Duodenal mucosa (tissue), 2 donors: ENCODE results near the gene MAN2B2.

Source experiments
- H3K27ac ChIP-seq: one replicate; pipeline ENCODE4 v1.7.0; 2013; ENCODE audit warnings: low read depth, low read length
- H3K27me3 ChIP-seq, 2 donors: one replicate each; pipeline ENCODE4 v1.7.0; 2013; ENCODE audit warnings: low read length in 2 of 2, control low read depth in 1 of 2; ENCODE audit not compliant: insufficient read depth in 2 of 2, control insufficient read depth in 1 of 2
- H3K36me3 ChIP-seq, 2 donors: one replicate each; pipeline ENCODE4 v1.7.0; 2013; ENCODE audit warnings: low read length in 2 of 2, control low read depth in 1 of 2; ENCODE audit not compliant: insufficient read depth in 2 of 2, control insufficient read depth in 1 of 2
- H3K4me1 ChIP-seq, 2 donors: one replicate each; pipeline ENCODE4 v1.7.0; 2013; ENCODE audit warnings: low read length in 2 of 2, control low read depth in 1 of 2; ENCODE audit not compliant: insufficient read depth in 2 of 2, control insufficient read depth in 1 of 2
- H3K4me3 ChIP-seq, 2 donors: one replicate each; pipeline ENCODE4 v1.7.0; 2013; ENCODE audit warnings: low read length in 2 of 2, low read depth in 1 of 2
- H3K9ac ChIP-seq, 2 donors: one replicate each; pipeline ENCODE4 v1.7.0; 2013; ENCODE audit warnings: low read length in 2 of 2, low read depth in 1 of 2
- H3K9me3 ChIP-seq, 2 donors: one replicate each; pipeline ENCODE4 v1.7.0; 2013; ENCODE audit warnings: low read length in 2 of 2, control low read depth in 1 of 2; ENCODE audit not compliant: control insufficient read depth in 1 of 2

Gene MAN2B2

GRCh38 chr4:6613676-6614651 lies 39.0 kb downstream of the MAN2B2 start:
- no peak overlapping the region for H3K4me3 ChIP-seq
- no peaks in the 10 kb centered on the region for H3K27me3 ChIP-seq
- peaks cover 35 to 67% of the 10 kb centered on the region in 2 donors for H3K36me3 ChIP-seq
- no peaks in the 10 kb centered on the region for H3K4me1 ChIP-seq
- H3K9ac ChIP-seq: no peak overlapping the region
- no peak overlapping the region for H3K27ac ChIP-seq
- H3K9me3 ChIP-seq: no peaks in the 10 kb centered on the region

GRCh38 chr4:6614701-6615230 lies 39.8 kb downstream of the MAN2B2 start:
- H3K36me3 ChIP-seq: peaks cover 35 to 68% of the 10 kb centered on the region in 2 donors
- no peaks in the 10 kb centered on the region for H3K9me3 ChIP-seq
- H3K27me3 ChIP-seq: no peaks in the 10 kb centered on the region
- no peaks in the 10 kb centered on the region for H3K4me1 ChIP-seq
- H3K27ac ChIP-seq: no peak overlapping the region
- H3K9ac ChIP-seq: no peak overlapping the region
- no peak overlapping the region for H3K4me3 ChIP-seq

DNA sequence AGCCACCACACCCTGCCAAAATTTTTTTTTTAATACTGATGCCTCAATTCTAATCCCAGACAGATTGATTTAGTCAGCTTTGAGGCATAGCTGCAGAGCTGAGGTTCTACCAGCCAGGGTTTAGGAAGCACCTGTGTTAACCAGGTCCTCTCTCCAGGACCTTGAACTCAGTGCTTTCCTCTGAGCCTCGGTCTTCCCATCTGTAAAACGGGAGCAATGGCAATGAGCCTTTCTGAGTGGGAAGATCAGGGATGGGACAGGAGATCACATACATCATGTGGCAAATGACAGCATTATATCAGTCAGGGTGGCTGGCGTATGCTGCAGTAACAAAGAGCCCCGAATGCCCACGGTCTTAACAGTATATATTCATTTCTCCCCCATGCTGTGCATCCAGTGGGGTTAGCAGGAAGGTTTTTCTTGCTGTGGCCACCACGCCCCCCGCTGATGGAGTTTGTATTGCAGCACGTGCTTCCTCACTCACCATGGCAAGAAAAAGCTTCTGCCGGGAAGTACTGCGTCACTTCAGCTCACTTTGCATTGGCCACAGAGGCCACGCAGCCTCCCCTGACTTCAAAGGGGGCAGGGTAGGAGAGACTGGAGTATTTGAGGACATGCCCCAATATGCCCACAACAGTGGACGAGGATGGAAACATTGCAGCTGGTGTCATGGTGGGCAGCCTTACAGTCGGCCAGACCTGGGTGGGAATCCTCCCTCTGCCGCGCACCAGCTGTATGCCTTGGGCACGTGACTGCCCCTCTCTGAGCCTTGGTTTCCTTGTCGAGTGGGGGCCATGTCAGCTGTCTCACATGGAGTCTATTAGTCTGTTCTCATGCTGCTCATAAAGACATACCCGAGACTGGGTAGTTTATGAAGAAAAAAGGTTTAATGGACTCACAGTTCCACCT lies 41.4 kb downstream of the MAN2B2 start:
- H3K27me3 ChIP-seq: no peaks in the 10 kb centered on the region
- no peak overlapping the region for H3K9ac ChIP-seq
- H3K4me1 ChIP-seq: no peaks in the 10 kb centered on the region
- H3K36me3 ChIP-seq: peaks cover 25 to 60% of the 10 kb centered on the region in 2 donors
- no peak overlapping the region for H3K27ac ChIP-seq
- no peaks in the 10 kb centered on the region for H3K9me3 ChIP-seq
- no peak overlapping the region for H3K4me3 ChIP-seq

DNA sequence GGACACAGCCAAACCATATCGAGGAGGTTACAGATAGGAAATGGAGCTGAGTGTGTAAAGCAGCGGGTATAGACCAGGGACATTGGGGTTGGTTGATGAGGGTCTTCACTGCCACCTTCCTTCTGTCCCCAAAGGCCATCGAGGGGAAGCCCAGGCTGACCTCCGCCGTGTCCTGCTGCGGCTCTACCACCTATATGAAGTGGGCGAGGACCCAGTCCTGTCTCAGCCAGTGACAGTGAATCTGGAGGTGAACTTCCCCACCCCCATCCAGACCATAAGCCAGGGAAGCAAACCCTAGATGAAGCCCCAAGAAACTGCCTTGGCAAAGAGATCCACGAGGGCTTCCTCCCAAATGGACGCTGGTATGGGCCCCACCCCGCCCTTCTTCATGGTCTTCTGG lies 42.3 kb downstream of the MAN2B2 start:
- peaks cover 22 to 57% of the 10 kb centered on the region in 2 donors for H3K36me3 ChIP-seq
- no peaks in the 10 kb centered on the region for H3K9me3 ChIP-seq

GRCh38 chr4:6618386-6619115 lies 43.6 kb downstream of the MAN2B2 start:
- H3K9me3 ChIP-seq: no peaks in the 10 kb centered on the region
- H3K27me3 ChIP-seq: no peaks in the 10 kb centered on the region
- no peaks in the 10 kb centered on the region for H3K4me1 ChIP-seq
- H3K9ac ChIP-seq: no peak overlapping the region
- H3K27ac ChIP-seq: no peak overlapping the region
- no peak overlapping the region for H3K4me3 ChIP-seq
- peaks cover 14 to 49% of the 10 kb centered on the region in 2 donors for H3K36me3 ChIP-seq

More for the DNA sequence above, 42.3 kb downstream of the MAN2B2 start:
- Histone ChIP-seq H3K27me3 (no peaks in the 10 kb centered on the region), H3K4me3 (no peak overlapping the region), H3K9ac (no peak overlapping the region), H3K4me1 (no peaks in the 10 kb centered on the region), H3K27ac (no peak overlapping the region)

GRCh38 chr4:6619116-6619465 lies 44.1 kb downstream of the MAN2B2 start:
- Histone ChIP-seq H3K27ac (no peak overlapping the region), H3K27me3 (no peaks in the 10 kb centered on the region), H3K4me1 (no peaks in the 10 kb centered on the region), H3K4me3 (no peak overlapping the region), H3K9ac (no peak overlapping the region), H3K9me3 (no peaks in the 10 kb centered on the region), H3K36me3 (peaks cover 14 to 46% of the 10 kb centered on the region in 2 donors)

- H3K9me3 ChIP-seq: no peaks in the 10 kb centered on the region
- H3K9ac ChIP-seq: no peak overlapping the region
- no peaks in the 10 kb centered on the region for H3K27me3 ChIP-seq
- no peaks in the 10 kb centered on the region for H3K4me1 ChIP-seq
- no peak overlapping the region for H3K4me3 ChIP-seq
- peaks cover 14 to 41% of the 10 kb centered on the region in 2 donors for H3K36me3 ChIP-seq
- H3K27ac ChIP-seq: no peak overlapping the region
These were observed 44.7 kb downstream of the MAN2B2 start for GRCh38 chr4:6619466-6620255.

DNA sequence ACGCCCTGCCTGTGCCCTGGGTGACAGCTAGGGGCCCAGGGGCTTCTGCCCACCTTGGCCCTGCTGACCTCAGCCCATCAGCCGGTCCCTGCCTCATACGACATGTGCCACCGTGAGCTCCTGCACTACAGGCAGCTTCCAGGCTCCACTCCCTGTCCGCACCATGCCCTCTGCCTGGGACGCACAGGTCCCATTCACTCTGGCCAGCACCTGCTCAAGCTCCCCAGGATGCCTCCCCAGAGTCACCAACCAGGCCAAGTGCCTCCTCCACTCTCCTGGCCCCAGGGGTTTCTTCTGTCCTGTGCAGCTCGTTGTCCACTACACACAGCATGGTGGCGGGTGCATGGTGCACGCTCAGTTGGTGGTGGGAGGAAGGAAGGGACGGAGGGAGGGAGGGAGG lies 45.3 kb downstream of the MAN2B2 start:
- no peaks in the 10 kb centered on the region for H3K9me3 ChIP-seq
- H3K27ac ChIP-seq: no peak overlapping the region
- peaks cover 14 to 38% of the 10 kb centered on the region in 2 donors for H3K36me3 ChIP-seq
- no peaks in the 10 kb centered on the region for H3K27me3 ChIP-seq
- H3K4me3 ChIP-seq: no peak overlapping the region
- H3K4me1 ChIP-seq: no peaks in the 10 kb centered on the region
- no peak overlapping the region for H3K9ac ChIP-seq

DNA sequence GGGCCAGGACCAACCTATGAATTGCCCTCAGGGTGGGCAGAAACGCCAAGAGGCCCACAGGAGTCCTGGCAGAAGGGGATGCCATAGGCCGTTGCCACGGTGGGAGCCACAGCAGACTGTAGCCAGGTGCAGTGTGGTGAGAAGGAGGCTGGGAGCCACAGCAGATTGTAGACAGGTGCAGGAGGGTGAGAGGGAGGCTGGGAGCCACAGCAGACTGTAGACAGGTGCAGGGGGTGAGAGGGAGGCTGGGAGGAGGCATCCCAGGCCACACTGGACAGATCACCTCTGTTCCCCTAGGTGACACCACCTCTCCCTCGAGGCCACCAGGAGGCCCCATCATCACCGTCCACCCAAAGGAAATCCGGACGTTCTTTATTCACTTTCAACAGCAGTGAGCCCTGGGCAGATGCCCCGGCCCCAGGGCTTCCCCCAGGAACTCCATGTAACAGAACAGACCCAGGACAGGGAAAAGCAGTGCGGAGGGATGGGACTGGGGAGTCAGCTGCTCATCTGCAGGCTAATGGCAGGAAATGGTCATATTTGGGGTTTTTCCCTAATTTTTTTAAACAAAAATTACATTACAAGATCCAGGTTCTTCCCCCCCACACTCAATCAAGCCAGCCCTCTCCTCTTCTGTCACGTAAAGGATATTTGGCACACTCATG lies 46.0 kb downstream of the MAN2B2 start:
- Histone ChIP-seq H3K9me3 (no peaks in the 10 kb centered on the region), H3K36me3 (peaks cover 12 to 37% of the 10 kb centered on the region in 2 donors), H3K4me3 (no peak overlapping the region), H3K9ac (no peak overlapping the region), H3K27ac (no peak overlapping the region), H3K4me1 (no peaks in the 10 kb centered on the region), H3K27me3 (no peaks in the 10 kb centered on the region)
